Measurements from ENCODE around the gene VWF.

VWF gene

DNA sequence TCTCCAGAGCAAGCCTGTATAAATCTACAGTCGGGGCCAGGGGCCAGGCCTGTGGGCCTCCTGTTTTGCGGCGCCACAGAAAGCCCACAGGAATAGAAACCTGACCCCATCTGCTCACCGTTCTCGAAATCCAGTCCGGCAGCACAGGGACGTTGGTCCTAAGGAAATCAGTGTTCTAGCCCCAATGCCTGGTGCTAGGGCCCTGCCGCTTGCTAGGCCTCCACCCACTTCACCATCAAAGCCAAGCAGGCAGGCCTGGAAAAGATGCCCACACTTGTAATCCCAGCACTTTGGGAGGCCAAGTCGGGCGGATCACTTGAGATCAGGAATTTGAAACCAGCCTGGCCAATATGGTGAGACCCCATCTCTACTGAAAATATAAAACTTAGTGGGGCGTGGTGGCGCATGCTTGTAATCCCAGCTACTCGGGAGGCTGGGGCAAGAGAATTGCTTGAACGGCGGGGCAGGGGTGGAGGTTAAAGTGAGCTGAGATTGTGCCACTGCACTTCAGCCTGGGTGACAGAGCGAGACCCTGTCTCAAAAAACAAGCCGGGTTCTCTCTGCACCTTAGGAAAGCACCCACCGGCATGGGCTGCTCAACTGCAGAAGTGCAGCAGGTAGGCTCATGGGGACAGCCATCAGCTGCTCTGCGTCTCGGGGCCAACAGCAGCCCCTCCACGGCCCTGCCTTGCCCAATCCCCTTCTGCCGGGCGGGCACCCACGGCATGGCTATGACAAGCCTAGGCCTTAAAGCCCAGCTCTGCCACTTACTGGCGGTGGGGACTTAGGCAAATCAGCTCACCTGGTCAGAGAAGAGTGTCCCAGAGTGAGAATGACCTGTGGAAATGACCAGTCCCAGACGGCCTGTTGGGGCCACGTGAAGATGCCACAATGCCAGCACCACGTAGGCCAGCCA lies 47.4 kb downstream of the VWF start:
- no peak for DNase-seq

DNA sequence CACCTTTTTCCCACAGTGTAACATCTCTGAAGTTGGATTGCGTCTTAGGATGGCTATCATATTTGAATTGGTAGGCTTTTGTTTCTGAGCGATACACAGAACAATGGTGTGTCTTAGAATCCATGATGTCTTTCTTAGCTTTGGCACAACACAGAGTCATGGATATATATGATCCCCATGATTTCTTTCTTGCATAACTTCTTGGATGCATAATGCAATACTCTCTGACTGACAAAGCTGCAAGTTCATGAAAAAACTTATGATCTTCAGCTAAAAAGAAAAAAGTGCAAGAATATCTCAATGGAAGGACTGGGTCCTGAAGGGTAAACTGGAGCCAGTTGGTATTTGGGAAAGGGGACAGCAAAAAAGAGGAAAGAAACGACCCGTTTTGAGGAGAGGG lies 48.1 kb downstream of the VWF start:
- DNase-seq, result no peak

DNA sequence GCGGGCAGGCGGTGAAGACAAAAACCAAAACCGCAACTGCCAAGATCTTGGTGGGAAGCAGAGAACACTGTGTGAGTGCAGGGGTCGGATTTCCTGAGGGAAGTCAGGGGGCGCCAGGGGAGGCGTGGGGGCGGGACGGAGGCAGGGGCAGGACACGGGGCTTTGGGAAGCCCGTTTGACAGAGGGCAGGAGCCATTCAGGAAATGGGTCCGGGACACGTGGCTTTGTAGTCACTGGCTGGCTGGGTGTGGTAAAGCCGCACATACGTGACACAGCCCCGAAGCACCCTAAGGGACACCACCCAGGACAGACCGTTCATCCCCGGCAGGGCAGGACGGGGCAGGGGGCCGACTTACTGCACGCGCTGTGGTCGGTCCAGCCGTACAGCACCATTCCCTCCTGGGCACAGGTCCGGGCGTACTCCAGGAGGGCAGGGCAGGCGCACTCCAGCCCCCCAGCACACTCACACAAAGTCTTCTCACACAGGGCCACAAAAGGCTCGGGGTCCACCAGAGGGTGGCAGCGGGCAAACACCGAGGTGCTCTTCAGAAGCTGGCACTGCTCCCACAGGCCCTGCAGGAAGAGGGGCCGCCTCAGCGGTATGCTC lies 49.4 kb downstream of the VWF start:
- DNase-seq, result peak; percentile 48

DNA sequence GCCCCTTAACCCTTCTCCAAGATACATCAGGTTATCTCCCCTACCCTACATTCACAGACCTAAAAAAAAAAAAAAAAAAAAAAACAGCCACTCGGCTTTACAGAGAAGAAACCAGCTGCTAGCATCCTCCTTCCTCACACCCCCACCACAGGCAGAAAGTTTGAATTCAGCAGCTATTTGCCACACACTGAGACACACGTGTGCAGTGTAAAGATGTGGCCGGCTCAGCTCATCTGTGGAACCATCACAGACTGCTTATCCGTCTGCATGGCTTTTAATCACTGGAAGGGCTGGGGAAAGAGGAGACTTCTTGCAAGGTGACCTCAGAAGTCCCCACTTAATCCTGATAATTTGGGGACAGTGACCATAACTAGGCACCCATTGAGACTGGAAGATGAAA lies 50.0 kb downstream of the VWF start:
- no peak for DNase-seq

DNA sequence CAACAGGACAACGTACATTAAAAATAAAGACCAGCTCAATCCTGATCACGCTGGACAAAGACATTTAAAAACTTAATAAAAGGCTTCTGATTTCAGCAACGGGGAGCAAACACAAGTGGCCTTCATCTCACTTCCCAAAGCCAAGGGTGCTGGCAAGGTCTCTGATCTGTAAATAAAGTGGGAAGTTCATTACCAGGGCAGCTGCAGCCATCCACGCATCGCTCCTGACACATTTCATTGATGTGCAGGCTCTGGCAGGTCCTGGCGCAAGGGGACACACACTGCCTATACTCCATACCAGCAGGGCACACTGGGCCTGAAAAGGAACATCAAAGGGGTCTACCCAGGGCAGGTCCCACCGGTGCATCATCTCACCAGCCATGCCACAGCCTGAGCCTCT lies 51.0 kb downstream of the VWF start:
- DNase-seq, result no peak

DNA sequence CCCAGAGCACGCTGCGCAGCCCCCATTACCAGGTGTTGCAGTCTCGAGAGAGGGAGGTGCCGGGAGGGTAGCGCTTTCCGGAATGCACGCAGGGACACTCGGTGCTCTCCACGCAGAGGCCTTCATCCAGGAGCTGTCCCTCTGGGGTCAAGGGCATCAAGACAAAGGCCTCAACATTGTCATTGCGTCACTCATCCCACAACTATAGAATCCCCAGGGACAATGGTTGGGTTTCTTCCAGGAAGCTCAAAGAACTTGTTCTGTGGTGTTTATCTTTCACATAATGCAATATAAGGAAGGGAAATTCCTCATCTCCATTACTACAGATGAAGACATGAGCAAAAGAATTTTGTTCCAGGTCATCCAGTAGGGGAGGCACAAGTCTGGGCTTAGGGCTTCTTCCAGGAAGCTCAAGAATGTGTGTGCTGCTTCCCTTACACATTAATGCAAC lies 52.1 kb downstream of the VWF start:
- DNase-seq, result peak; percentile 90

DNA sequence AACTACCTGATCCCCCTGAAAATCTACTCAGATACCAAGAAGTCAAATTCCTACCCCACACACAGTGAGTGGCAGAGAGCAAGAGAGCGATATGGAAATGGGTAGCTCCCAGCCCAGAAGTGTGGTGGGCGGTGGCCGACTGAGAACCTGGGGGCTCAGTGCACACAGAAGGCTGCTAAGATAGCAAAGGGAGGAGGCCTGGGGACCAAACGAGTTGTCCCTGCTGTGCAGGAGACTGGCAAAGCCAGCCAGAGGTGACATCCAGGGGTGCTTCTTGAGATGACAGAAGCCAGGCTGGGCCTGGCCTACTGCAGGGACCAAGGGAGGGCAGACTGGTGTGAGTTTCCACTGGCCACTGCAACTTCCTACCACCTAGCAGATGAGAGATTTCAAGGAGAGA lies 52.9 kb downstream of the VWF start:
- DNase-seq, result no peak

DNA sequence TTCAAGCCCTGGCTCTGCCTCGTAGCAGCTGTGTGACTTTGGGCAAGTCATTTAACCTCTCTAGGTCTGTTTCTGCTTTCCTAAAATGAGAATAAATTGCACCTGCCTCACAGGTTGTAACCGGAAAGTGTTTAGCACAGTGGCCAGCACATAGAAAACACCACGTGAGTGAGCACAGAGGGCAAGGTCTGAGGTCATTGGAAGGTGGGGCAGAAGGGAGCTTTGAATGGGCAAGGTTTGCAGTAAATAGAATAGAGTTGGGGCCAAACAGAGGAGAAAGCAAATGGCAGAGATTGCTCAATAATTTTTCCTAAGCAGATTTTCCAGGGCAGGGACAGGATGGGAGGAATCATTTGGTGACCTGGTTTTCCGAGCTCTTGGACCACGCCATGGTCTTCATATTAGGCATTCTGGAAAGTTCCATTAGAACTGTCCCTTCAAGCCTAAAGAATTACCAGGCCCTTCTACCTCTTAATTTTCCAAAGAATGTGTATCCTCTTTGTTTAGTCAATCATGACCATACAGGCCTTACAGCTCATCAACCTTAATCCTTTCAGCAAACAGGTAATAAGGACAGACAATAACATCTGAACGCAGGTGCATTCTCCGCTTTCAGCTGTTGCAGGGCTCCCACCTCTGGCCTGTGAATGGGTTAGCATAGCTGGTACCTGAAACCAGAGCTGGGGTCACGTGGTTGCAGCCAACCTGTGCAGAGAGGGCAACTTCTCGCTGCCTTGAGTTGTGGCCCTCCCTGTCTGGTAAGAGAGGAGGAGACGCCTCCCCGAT lies 53.8 kb downstream of the VWF start:
- no peak for DNase-seq

DNA sequence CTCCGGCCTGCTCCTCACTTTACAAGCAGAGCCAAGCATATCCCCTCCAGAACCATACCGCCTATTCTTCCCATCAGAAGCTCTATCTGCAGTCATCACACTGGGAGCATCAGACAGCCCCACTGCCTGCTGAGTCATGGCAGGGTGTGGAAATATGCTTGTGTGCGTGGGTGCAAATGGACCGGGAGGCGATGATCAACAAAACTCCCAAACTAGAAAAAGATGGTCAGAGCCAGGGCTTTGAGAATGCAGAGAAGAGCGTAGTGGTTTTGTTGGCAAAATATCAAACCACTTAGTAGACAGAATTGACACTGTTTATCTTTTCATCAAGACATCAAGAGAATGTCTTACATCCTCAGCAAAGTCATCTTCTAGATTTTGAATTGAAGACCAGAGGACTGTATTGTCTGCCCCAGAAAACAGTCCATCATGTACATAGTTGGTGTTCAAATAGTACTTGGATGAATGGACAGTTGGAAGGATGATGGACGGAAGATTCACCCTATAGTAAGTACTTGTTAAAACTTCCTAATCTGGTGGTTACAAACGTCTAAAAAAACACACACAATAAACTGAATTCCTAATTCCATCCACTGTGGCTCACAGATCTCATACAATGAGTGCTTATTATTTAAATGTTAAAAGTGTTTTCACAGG lies 54.9 kb downstream of the VWF start:
- DNase-seq, result peak; percentile 90

DNA sequence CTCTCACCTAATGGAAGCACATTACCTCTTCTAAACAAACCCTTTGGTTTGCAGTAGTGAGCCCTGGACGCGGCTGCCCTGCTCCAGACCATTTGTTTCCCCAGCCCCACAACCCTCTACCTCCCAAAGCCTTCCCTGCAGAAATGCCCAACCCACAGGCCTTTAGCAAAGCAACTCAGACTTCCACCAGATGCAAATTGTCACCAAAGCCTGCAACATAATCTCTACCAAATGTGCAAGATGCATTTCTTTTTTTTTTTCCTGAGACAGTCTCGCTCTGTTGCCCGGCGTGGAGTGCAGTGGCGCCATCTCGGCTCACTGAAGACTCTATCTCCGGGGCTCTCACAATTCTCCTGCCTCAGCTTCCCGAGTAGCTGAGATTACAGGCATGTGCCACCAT lies 56.2 kb downstream of the VWF start:
- DNase-seq, result no peak

DNA sequence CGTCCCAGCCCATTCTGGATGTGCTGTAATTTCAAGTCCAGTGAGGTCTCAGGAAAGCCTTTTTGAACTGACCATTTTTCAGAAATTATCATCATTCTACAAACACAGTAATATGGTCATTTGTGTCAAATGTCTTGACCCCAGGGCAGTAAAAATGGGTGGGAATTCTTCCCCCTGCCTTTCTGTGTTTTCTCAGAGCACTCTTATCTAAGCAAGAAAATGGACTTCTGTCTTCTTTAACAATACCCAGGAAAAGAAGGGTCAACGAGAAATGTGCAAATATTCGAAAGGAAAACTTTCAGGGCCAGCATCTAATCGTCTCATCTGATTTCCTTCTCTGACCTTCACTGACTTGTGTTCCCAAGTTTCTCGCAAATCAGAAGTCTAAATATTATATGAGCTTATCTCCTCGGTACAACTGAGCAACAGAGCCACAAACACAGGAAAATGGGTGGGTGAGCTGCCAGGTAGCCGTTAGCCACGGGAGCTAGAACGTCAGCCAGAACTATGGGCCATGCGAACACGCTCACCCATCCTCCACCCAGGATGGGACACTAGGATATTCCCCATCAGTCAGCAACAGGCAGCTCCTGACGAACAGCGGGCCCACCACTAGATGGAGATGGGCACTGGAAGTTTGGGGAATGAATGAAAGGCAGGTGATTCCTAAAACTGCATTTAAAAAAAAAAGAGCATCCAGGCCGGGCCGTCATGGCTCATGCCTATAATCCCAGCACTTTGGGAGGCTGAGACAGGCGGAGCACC lies 57.1 kb downstream of the VWF start:
- DNase-seq, result no peak

DNA sequence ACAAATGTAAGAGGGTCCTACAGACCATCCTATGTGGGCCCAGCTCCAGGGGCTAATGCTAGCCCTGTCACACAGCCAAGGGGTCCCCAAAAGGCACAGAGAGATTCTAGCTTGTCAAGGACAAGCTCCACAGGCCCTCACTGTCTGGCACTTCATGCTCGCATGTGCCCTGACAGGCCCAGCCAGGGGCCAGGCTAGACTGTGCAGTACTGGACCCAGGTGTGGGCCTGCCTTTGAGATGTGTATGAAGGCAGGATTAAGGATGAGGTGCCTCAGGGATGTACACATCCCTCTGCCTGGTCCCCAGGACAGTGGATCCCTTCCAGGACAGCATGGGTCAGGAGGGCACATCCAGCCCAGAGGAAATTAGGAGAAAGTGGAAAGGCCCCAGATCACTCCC lies 57.8 kb downstream of the VWF start:
- no peak for DNase-seq

DNA sequence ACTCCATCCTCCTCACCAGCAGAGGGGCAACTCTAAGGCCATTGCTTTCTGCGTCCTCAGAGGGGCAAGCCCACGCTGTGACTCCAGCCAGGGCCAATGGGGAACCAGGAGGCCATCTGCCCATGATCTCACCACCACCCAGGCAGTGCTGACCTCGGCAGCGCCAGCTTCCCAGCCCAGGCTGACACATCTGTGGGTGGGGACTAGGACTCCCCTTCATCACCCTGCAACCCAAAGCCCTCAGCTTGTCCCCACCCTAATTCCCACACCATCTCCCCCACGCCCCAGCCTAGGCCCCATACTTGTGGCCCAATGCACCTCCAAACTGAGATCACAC lies 58.6 kb downstream of the VWF start:
- no peak for DNase-seq

DNA sequence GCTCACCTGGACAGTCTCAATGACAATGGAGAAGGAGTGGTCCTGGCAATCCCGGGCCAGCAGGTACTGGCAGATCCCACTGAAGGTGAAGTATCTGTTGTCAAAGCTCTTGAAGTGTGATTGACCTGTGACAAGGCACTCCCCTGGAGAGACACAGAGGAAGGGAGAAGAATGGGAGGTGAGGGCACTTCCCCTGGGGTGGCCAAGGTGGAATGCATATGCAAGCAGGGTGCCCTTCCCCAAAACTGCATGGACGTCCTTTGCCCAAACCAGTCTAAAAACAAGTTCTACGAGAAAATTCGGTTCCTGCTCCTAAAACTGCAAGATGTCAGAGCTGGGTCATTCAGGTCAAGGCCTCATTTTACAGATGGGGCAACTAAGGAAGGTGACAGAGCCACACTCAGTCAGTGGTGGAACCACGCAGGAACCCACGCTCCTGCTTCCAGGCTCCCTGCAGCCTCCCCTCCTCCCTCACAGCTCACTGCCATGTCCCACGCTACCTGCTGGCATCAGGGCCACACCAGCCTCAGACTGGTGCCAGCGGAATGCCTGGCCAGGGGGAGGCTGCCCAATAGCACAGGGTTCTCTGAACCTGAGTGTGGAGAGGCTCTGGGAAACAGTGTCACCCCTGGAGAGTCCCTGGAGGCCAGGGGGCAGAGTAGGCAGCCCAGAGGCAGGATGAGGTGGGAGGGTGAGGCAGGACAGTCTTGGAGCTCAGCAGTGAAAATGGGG lies 59.2 kb downstream of the VWF start:
- DNase-seq, result no peak

DNA sequence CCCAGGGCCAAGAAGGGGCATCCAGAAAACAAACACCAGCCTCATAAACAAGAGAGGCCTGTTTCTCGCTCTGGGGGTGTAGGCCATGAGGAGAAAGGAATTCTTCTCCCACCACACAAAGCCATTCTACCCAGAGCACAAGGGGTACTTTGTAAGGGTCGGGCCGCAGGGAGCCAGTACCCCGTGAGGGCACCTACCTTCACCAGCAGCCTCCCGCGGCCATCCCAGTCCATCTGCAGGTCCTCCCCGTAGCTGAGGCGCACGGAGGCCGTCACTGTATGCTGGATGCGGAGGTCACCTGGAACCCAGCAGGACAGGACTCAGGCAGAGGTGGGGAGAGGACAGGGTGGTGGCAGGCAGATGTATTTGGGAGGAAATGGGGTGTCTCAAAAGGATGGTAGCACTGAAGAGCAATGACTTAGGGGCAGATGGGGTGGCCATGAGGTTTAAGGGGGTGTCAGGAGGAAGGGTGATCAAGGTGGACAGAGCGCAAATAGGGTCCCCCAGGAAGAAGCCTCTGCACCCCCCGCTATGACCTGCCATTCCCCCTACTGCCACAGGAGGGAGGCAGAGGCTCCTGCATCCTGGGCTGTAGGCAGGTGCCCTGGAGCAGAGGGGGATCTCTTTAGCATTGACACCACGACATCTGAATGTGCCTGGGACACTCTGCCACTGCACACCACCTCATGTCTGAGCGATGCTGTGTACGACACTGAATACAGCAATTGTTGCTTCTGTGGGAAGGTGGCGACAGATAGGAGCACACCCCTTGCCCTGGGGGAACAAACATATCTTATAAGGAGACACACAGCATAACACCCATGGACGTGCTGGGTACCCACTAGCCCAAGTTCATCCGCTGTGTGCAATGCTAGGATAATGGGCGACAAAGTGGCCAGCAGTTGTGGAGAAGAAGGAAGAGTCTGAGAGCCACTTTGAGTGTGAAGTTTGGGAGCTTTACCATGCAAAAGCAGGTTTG lies 61.4 kb downstream of the VWF start:
- peak; percentile 50 for DNase-seq

DNA sequence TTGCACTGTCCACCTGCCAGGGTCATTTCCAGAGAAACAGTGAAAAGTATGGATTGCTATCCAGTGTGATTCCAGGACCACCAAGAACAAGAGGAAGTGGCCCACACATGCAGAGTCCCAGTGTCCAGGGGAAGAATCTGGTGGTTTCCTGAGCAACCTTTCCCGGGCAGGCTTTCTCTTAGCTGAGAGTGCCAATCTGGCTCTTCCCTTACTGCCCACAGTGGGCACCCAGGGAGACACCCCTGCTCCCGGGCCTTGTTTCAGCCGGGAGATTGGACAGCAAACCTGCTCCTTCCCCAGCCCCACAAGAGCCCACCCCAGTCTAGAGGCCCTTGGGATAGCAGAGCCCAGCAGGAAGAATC lies 62.1 kb downstream of the VWF start:
- no peak for DNase-seq

DNA sequence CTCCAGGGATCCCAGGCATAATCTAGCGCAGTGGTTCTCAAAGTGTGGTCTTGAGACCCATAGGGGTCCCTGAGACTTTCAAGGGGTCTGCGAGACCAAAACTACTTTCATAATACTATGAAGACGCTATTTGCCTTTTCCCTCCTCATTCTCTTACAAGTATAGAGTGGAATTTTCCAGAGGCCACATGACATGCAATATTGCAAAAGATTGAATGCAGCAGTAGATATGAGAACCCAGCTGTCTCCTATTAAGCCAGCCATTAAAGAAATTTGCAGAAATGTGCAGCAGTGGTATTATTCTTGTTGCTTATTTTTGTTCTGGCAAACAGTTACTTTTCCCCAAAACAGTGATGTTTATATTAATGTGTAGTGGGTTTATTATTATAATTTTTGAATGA lies 62.8 kb downstream of the VWF start:
- DNase-seq, result peak; percentile 16

DNA sequence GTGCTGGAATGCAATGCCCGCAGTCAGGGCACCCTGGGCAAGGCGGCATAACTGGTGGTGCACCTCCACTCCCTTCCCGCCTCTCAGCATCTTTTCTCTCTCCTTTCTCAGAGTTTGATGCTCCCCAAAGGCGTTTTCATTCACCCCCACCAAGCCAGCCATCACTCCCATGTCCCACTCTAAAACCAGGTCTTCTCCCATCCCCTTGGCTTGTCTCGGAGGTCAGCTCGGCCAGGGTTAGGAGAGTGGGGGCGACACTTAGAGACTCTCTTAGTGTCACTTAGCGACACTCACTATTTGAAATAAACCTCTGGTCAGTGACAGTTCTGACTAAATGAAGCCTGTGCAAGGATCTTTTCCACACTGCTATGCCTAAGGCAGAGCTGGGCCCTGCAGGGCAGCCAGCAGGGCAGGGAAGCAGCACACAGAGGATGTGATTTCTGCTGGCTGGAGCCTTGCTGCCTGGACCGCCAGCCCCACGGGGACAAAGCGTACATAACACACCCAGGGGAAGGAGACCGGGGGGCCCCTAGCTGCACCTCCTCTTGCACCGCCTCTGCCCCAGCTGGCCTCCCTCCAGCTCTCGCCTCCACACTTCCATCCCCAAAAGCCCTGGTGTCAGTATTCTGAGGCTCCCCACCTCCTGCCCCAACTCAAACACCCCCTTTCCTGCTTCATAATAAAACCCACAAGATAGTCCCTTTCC lies 64.5 kb downstream of the VWF start:
- no peak for DNase-seq

DNA sequence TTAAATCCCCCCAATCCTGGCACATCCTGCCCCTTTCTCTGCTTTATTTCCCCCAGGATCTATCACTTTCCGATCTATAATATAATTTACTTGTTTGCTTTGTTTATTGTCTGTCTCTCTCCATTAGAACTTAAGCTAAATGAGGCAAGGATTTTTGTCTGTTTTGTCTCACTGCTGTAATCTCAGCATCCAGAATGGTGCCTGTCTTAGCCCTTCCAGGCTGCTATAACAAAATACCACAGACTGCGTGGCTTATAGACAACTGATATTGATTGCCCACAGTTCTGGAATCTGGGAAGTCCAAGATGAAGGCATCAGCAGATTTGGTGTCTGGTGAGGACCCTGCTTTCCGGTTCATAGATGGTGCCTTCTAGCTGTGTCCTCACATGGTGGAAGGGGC lies 65.2 kb downstream of the VWF start:
- no peak for DNase-seq
